ENCODE measurements around the gene TRABD2B. TPM values are rescaled to one million over a fixed set of nuclear protein-coding genes. Genes with fewer than 3 reads are reported as not detected.

The TRABD2B gene
- polyA plus RNA-seq, 4 donors = under 0.01 to 2.6 (median 2.2) TPM; not detected in 1

GRCh38 chr1:47713975-47714767, 283.0 kb downstream of the TRABD2B start:
- peaks cover 0 to 13% (median 4%) of the 10 kb centered on the region in 3 donors for H3K4me1 ChIP-seq (ENCODE audit: control insufficient read depth in 3 of 3, insufficient read depth in 2 of 3, low read depth in 1 of 3, low read length in 2 of 3)
- no peak overlapping the region for H3K27ac ChIP-seq (ENCODE audit: low read depth in 1 of 3, low read length in 2 of 3)
- no peak overlapping the region for H3K4me3 ChIP-seq (ENCODE audit: low read depth in 1 of 3, low read length in 3 of 3)
- no peak for FAIRE-seq
- no peaks in the 10 kb centered on the region for H3K36me3 ChIP-seq (ENCODE audit: control insufficient read depth in 3 of 3, insufficient read depth in 2 of 3, low read depth in 1 of 3, low read length in 3 of 3)
- 79 to 87% (median 85%) methylated on average over 4 of the region's 4 CpGs for WGBS, 3 donors
- H3K9me3 ChIP-seq (ENCODE audit: control insufficient read depth in 2 of 2, insufficient read depth in 1 of 2, low read depth in 1 of 2, low read length in 1 of 2) = no peaks in the 10 kb centered on the region
- no peak for DNase-seq
- peaks cover 0 to 35% (median 31%) of the 10 kb centered on the region in 3 donors for H3K27me3 ChIP-seq (ENCODE audit: control insufficient read depth in 3 of 3, insufficient read depth in 3 of 3, low read length in 3 of 3)

- peaks cover 0 to 13% (median 4%) of the 10 kb centered on the region in 3 donors for H3K4me1 ChIP-seq (ENCODE audit: control insufficient read depth in 3 of 3, insufficient read depth in 2 of 3, low read depth in 1 of 3, low read length in 2 of 3)
- H3K27me3 ChIP-seq (ENCODE audit: control insufficient read depth in 3 of 3, insufficient read depth in 3 of 3, low read length in 3 of 3) = peaks cover 0 to 42% (median 38%) of the 10 kb centered on the region in 3 donors
- no peaks in the 10 kb centered on the region for H3K9me3 ChIP-seq (ENCODE audit: control insufficient read depth in 2 of 2, insufficient read depth in 1 of 2, low read depth in 1 of 2, low read length in 1 of 2)
- H3K4me3 ChIP-seq (ENCODE audit: low read depth in 1 of 3, low read length in 3 of 3) = no peak overlapping the region
- no peak overlapping the region for H3K27ac ChIP-seq (ENCODE audit: low read depth in 1 of 3, low read length in 2 of 3)
- 57 to 66% (median 62%) methylated on average over 9 of the region's 9 CpGs for WGBS, 3 donors
- no peaks in the 10 kb centered on the region for H3K36me3 ChIP-seq (ENCODE audit: control insufficient read depth in 3 of 3, insufficient read depth in 2 of 3, low read depth in 1 of 3, low read length in 3 of 3)
- no peak for FAIRE-seq
- no peak for DNase-seq
Observed at GRCh38 chr1:47713333-47713953, 283.7 kb downstream of the TRABD2B start.

GRCh38 chr1:47712596-47713299, 284.4 kb downstream of the TRABD2B start:
- no peak overlapping the region for H3K4me3 ChIP-seq (ENCODE audit: low read depth in 1 of 3, low read length in 3 of 3)
- no peak overlapping the region for H3K27ac ChIP-seq (ENCODE audit: low read depth in 1 of 3, low read length in 2 of 3)
- no peak for DNase-seq
- H3K27me3 ChIP-seq (ENCODE audit: control insufficient read depth in 3 of 3, insufficient read depth in 3 of 3, low read length in 3 of 3) = peaks cover 0 to 48% (median 43%) of the 10 kb centered on the region in 3 donors
- FAIRE-seq = no peak
- no peaks in the 10 kb centered on the region for H3K9me3 ChIP-seq (ENCODE audit: control insufficient read depth in 2 of 2, insufficient read depth in 1 of 2, low read depth in 1 of 2, low read length in 1 of 2)
- H3K36me3 ChIP-seq (ENCODE audit: control insufficient read depth in 3 of 3, insufficient read depth in 2 of 3, low read depth in 1 of 3, low read length in 3 of 3) = no peaks in the 10 kb centered on the region
- H3K4me1 ChIP-seq (ENCODE audit: control insufficient read depth in 3 of 3, insufficient read depth in 2 of 3, low read depth in 1 of 3, low read length in 2 of 3) = peaks cover 0 to 18% (median 4%) of the 10 kb centered on the region in 3 donors
- 71 to 80% (median 74%) methylated on average over 16 of the region's 16 CpGs for WGBS, 3 donors

GRCh38 chr1:47711848-47712492, 285.2 kb downstream of the TRABD2B start:
- peaks cover 0 to 48% (median 43%) of the 10 kb centered on the region in 3 donors for H3K27me3 ChIP-seq (ENCODE audit: control insufficient read depth in 3 of 3, insufficient read depth in 3 of 3, low read length in 3 of 3)
- peaks cover 0 to 21% (median 4%) of the 10 kb centered on the region in 3 donors for H3K4me1 ChIP-seq (ENCODE audit: control insufficient read depth in 3 of 3, insufficient read depth in 2 of 3, low read depth in 1 of 3, low read length in 2 of 3)
- no peaks in the 10 kb centered on the region for H3K36me3 ChIP-seq (ENCODE audit: control insufficient read depth in 3 of 3, insufficient read depth in 2 of 3, low read depth in 1 of 3, low read length in 3 of 3)
- 69 to 83% (median 80%) methylated on average over 6 of the region's 6 CpGs for WGBS, 3 donors
- no peak overlapping the region for H3K4me3 ChIP-seq (ENCODE audit: low read depth in 1 of 3, low read length in 3 of 3)
- H3K27ac ChIP-seq (ENCODE audit: low read depth in 1 of 3, low read length in 2 of 3) = no peak overlapping the region
- H3K9me3 ChIP-seq (ENCODE audit: control insufficient read depth in 2 of 2, insufficient read depth in 1 of 2, low read depth in 1 of 2, low read length in 1 of 2) = no peaks in the 10 kb centered on the region
- DNase-seq (no peak), FAIRE-seq (no peak)

- H3K4me1 ChIP-seq (ENCODE audit: control insufficient read depth in 3 of 3, insufficient read depth in 2 of 3, low read depth in 1 of 3, low read length in 2 of 3) = peaks cover 0 to 21% (median 4%) of the 10 kb centered on the region in 3 donors
- peaks cover 0 to 48% (median 45%) of the 10 kb centered on the region in 3 donors for H3K27me3 ChIP-seq (ENCODE audit: control insufficient read depth in 3 of 3, insufficient read depth in 3 of 3, low read length in 3 of 3)
- no peaks in the 10 kb centered on the region for H3K36me3 ChIP-seq (ENCODE audit: control insufficient read depth in 3 of 3, insufficient read depth in 2 of 3, low read depth in 1 of 3, low read length in 3 of 3)
- H3K4me3 ChIP-seq (ENCODE audit: low read depth in 1 of 3, low read length in 3 of 3) = peak overlapping the region in 1 of 3 donors; percentile 59
- FAIRE-seq = no peak
- no peak overlapping the region for H3K27ac ChIP-seq (ENCODE audit: low read depth in 1 of 3, low read length in 2 of 3)
- DNase-seq = no peak
- H3K9me3 ChIP-seq (ENCODE audit: control insufficient read depth in 2 of 2, insufficient read depth in 1 of 2, low read depth in 1 of 2, low read length in 1 of 2) = no peaks in the 10 kb centered on the region
- 56 to 59% (median 58%) methylated on average over 15 of the region's 15 CpGs for WGBS, 3 donors
Observed at GRCh38 chr1:47711184-47711847, 285.9 kb downstream of the TRABD2B start.

Other genes with a start within 250 kb of the TRABD2B start
- 100 to 1,000 TPM in 3 of 4 donors, 10 to 100 TPM in 1; 22.3 to 372 (median 165) TPM for gene SLC5A9, start 225.3 kb upstream of the TRABD2B start, polyA plus RNA-seq

Measured in small intestine (tissue), 7 donors.